Measurements from ENCODE around the gene CNKSR3.

CNKSR3 gene

GRCh38 chr6:154345811-154346210 is 164.7 kb downstream of the CNKSR3 start:
- H3K4me3 ChIP-seq (replicated peaks; ENCODE audit: insufficient read depth, low read length): no peak overlapping the region

GRCh38 chr6:154343473-154344308 is 166.8 kb downstream of the CNKSR3 start:
- no peak for DNase-seq (ENCODE audit: low read depth in 1 of 2, low spot score in 1 of 2)
- no peak overlapping the region for H3K4me3 ChIP-seq (replicated peaks; ENCODE audit: insufficient read depth, low read length)

More at GRCh38 chr6:154345811-154346210, 164.7 kb downstream of the CNKSR3 start:
- DNase-seq (ENCODE audit: low read depth in 1 of 2, low spot score in 1 of 2): peak in 1 of 2 experiments; percentile 51
- no peaks in the 10 kb centered on the region for H3K27me3 ChIP-seq (ENCODE audit: insufficient read depth, poor library complexity, severe bottlenecking)
- H3K27ac ChIP-seq (replicated peaks): peak overlapping the region; percentile 24
- TF ChIP-seq, protein P1, sequence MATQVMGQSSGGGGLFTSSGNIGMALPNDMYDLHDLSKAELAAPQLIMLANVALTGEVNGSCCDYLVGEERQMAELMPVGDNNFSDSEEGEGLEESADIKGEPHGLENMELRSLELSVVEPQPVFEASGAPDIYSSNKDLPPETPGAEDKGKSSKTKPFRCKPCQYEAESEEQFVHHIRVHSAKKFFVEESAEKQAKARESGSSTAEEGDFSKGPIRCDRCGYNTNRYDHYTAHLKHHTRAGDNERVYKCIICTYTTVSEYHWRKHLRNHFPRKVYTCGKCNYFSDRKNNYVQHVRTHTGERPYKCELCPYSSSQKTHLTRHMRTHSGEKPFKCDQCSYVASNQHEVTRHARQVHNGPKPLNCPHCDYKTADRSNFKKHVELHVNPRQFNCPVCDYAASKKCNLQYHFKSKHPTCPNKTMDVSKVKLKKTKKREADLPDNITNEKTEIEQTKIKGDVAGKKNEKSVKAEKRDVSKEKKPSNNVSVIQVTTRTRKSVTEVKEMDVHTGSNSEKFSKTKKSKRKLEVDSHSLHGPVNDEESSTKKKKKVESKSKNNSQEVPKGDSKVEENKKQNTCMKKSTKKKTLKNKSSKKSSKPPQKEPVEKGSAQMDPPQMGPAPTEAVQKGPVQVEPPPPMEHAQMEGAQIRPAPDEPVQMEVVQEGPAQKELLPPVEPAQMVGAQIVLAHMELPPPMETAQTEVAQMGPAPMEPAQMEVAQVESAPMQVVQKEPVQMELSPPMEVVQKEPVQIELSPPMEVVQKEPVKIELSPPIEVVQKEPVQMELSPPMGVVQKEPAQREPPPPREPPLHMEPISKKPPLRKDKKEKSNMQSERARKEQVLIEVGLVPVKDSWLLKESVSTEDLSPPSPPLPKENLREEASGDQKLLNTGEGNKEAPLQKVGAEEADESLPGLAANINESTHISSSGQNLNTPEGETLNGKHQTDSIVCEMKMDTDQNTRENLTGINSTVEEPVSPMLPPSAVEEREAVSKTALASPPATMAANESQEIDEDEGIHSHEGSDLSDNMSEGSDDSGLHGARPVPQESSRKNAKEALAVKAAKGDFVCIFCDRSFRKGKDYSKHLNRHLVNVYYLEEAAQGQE (IDR thresholded peaks at IDR 0.05; ENCODE audit: insufficient replicate concordance, low read depth): no peak
- TF ChIP-seq GABPA (IDR thresholded peaks at IDR 0.05; ENCODE audit: low read depth): no peak
- no peak for TF ChIP-seq SPI1 (IDR thresholded peaks at IDR 0.05; ENCODE audit: borderline replicate concordance, low read depth)
- TF ChIP-seq POLR2AphosphoS5 (IDR thresholded peaks at IDR 0.05; ENCODE audit: low read depth): no peak
- TF ChIP-seq, protein P2, sequence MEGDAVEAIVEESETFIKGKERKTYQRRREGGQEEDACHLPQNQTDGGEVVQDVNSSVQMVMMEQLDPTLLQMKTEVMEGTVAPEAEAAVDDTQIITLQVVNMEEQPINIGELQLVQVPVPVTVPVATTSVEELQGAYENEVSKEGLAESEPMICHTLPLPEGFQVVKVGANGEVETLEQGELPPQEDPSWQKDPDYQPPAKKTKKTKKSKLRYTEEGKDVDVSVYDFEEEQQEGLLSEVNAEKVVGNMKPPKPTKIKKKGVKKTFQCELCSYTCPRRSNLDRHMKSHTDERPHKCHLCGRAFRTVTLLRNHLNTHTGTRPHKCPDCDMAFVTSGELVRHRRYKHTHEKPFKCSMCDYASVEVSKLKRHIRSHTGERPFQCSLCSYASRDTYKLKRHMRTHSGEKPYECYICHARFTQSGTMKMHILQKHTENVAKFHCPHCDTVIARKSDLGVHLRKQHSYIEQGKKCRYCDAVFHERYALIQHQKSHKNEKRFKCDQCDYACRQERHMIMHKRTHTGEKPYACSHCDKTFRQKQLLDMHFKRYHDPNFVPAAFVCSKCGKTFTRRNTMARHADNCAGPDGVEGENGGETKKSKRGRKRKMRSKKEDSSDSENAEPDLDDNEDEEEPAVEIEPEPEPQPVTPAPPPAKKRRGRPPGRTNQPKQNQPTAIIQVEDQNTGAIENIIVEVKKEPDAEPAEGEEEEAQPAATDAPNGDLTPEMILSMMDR (IDR thresholded peaks at IDR 0.05; ENCODE audit: insufficient read depth, low read length): no peak

DNA sequence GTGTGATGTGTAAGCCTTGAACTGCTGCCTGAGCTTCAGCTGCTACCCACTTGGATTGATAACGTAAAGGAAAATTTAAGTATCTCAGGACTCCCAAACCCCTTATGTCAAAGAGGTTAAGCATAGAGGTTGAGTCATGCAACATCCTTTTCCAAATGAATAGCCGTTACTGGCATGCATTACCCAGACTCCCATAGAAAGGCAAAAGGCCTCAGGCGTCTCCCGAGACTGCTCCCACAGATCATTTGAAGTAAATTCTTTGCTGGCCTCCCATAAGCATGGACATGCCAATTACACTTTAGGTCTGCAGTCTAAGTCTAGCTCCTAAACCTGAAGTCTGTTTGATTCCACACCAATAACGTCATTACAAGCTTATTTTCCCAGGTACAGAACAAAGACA is 168.6 kb downstream of the CNKSR3 start:
- no peak overlapping the region for H3K4me3 ChIP-seq (replicated peaks; ENCODE audit: insufficient read depth, low read length)
- no peak for DNase-seq (ENCODE audit: low read depth in 1 of 2, low spot score in 1 of 2)
- no peak overlapping the region for H3K27ac ChIP-seq (replicated peaks)
- H3K27me3 ChIP-seq (ENCODE audit: insufficient read depth, poor library complexity, severe bottlenecking): no peaks in the 10 kb centered on the region
- TF ChIP-seq, protein P2 (IDR thresholded peaks at IDR 0.05; ENCODE audit: insufficient read depth, low read length): no peak
- no peak for TF ChIP-seq GABPA (IDR thresholded peaks at IDR 0.05; ENCODE audit: low read depth)
- no peak for TF ChIP-seq SPI1 (IDR thresholded peaks at IDR 0.05; ENCODE audit: borderline replicate concordance, low read depth)
- TF ChIP-seq, protein P1 (IDR thresholded peaks at IDR 0.05; ENCODE audit: insufficient replicate concordance, low read depth): no peak
- no peak for TF ChIP-seq POLR2AphosphoS5 (IDR thresholded peaks at IDR 0.05; ENCODE audit: low read depth)

More at GRCh38 chr6:154343473-154344308, 166.8 kb downstream of the CNKSR3 start:
- Histone ChIP-seq H3K27ac (replicated peaks) (no peak overlapping the region), H3K27me3 (ENCODE audit: insufficient read depth, poor library complexity, severe bottlenecking) (no peaks in the 10 kb centered on the region)
- TF ChIP-seq GABPA (IDR thresholded peaks at IDR 0.05; ENCODE audit: low read depth): no peak
- TF ChIP-seq POLR2AphosphoS5 (IDR thresholded peaks at IDR 0.05; ENCODE audit: low read depth): no peak
- TF ChIP-seq, protein P2 (IDR thresholded peaks at IDR 0.05; ENCODE audit: insufficient read depth, low read length): no peak
- TF ChIP-seq, protein P1 (IDR thresholded peaks at IDR 0.05; ENCODE audit: insufficient replicate concordance, low read depth): no peak
- no peak for TF ChIP-seq SPI1 (IDR thresholded peaks at IDR 0.05; ENCODE audit: borderline replicate concordance, low read depth)

Data from HL-60 (cell line).